Activated naive CD8-positive, alpha-beta T cell treated with anti-CD3 and anti-CD28 coated beads, Interleukin-2, amount 50 U/mL, for 16 hours (primary cell): ENCODE results near the gene PRXL2C.
"Not testable (repeated sequence)": the region's sequence is repeated elsewhere in the genome, so short reads cannot be mapped to it uniquely, and the experiment has no call there.

ENCODE experiments used
- DNase-seq: peaks from one replicate; pipeline ENCODE4 v3.0.0-alpha.2; 2020; ENCODE audit warnings: low read depth, low spot score

PRXL2C gene, protein sequence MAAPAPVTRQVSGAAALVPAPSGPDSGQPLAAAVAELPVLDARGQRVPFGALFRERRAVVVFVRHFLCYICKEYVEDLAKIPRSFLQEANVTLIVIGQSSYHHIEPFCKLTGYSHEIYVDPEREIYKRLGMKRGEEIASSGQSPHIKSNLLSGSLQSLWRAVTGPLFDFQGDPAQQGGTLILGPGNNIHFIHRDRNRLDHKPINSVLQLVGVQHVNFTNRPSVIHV

DNA sequence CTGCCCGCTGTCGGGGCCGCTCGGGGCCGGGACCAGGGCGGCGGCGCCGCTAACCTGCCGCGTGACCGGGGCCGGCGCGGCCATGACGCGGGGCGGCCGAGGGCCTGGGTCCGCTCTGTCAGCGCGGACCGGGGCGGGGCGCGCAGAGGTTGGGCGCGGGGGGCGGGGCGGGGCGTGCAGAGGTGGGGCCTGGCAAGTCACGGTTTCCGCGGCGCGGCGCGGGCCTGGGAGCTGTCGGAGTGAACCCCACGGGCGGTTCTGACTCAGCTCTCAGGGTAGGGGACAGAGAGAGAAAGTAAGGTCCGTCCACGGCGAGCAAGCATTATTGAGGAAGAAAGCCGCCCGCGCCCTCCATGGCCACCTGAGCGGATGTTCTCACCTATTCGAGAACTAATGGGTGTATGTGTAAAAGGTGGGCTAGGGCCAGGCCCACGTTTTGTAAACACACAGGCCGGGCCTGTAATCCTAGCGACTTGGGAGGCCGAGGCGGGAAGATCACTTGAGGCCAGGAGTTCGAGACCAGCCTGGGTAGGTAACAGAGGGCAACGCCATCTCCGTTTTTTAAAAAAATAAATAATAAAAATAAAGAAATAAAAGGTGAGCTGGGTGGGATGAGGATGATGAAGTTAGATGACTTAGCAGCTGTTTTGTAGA is at the start of gene PRXL2C:
Gene PRXL2C, minus strand, starts transcription at position 120 of the 654 bp plus-strand sequence. Its CDS starts 36 bp downstream, at position 84.
- peak; percentile 39 for DNase-seq

DNA sequence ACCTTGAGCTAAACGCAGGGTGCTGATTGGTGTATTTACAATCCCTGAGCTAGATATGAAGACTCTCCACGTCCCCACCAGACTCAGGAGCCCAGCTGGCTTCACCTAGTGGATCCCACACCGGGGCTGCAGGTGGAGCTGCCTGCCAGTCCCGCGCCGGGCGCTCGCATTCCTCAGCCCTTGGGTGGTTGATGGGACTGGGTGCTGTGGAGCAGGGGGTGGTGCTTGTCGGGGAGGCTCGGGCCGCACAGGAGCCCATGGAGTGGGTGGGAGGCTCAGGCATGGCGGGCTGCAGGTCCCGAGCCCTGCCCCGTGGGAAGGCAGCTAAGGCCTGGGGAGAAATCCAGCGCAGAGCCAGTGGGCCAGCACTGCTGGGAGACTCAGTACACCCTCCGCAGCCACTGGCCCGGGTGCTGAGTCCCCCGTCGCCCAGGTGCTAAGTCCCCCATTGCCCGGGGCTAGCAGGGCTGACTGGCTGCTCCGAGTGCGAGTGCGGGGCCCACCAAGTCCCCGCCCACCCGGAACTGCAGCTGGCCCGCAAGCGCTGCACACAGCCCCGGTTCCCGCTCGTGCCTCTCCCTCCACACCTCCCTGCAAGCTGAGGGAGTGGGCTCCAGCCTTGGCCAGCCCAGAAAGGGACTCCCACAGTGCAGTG is 45.7 kb upstream of the PRXL2C start:
- not testable (repeated sequence) for DNase-seq

DNA sequence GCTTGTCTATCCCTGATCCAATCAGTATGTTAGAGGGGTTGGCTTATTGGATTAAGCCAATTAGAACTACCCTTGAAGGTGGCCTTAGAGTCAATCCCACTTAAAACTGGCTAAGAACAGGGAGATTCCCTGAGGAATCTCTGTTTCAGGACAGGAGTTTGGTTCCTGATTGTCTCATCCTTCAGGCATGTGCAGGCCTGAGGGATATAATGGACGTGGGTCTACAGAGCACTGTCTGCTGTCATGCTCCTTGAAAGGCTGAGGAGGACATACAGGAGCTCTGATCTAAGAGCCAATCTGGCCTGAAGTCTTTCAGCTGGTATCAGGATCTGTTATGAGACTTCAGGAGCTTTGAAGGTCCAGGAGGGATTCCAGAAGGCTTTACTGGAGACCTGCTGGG is 36.2 kb upstream of the PRXL2C start:
- no peak for DNase-seq

DNA sequence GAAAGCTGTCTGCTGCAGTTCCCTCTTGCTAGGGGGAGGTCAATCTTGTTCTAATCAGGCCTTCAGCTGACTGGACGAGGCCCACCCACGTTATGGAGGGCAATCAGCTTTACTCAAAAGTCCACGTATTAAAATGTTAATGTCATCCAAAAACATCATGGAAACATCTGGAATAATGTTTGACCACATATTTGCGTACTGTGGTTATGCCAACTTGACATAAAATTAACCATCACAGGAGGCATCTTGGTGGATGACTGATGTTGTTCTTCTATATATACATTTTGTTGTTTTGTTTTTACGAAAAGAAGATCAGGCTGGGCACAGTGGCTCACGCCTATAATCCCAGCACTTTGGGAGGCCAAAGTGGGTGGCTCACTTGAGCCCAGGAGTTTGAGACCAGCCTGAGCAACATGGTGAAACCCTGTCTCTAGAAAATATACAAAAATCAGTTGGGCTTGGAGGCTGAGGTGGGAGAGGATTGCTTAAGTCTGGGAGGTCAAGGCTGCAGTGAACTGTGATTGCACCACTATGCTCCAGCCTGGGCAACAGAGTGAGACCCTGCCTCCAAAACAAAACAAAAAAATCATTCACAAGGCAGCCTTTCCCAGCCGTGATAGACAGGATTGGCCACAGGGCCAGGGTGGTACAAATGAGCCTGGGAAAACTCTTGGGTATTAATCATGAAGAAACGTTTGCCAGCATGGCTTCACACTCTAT is 33.8 kb upstream of the PRXL2C start:
- no peak for DNase-seq

DNA sequence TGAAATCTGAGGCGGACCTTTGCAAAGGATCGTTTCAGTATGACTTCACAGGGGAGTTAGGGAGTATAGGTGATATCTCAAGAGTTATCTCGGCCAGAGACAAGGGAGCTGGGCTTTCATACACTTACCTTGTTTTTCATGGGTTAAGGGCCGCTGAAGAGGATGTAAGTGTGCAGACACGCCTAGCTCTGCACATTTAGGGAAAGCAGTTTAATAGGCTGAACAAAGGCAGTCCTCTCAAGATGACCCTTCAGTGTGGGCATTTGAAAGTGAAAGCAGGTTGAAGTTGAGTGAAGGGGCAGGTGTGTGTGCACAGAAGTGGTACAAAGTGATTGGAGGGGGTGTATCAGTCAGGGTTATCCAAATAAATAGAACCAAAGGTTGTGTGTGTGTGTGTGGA is 33.1 kb upstream of the PRXL2C start:
- no peak for DNase-seq

DNA sequence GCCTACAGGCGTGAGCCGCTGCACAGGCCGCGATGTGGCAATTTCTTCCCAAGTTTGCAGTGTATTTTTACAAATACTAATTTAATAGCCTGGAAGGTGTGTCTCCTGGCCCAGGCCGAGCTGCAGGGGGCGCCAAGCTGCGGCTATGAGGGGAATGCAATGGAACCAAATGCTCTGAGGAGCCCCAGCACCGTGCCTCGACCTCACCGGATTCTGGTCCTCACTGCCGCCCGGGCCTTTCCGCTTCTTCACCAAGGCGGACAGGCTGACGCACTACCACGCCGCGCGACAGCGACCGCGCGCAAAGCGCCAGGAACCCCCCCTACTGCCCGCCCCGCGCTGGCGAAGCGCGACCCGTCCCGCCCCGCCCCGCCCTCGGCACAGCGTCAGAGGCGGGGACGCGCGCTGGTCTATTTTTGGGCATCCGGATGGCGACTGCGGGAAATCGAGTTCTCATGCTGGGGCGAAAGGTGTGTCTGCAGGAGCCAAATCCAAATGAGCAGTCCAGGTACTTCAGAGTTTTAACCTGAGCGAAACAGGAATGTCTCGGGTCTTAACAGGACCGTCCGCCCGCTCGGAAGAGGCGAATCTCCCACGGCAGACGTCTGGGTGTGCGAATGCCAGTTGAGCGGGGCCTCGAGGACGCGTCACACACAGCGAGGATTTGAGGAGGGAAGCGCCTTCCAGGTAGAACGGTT is 31.7 kb upstream of the PRXL2C start:
- DNase-seq: peak; percentile 59

DNA sequence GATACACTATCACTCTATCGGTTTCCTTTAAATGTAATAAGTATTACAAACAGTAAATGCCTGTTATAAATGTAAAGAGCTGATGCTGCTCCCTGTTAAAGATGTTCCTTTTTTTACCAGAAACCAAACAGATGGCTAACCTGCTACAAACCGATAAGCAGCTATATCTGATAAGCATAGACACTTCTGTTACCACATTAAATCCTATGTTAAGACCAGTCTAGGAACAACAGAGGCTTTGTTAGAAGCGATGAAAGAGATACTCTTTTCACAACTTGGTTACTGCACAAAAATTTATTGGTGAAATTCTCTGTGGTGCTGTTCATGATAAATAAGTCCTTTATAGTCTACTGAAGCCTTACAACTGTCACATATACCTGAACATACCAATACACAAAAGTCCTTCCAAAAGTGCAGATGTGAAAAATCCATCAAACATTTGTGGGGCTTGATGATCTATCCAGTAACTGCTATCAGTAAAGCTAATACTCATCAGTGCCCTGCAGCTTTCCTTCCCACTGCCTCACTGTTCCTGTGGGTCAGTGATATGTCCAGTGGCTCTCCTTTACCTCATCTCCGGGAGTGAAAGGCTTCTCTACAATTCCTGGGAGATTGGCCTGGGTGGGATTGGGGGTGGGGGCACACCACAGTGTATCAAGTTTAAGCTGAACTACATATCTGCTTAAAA is 25.8 kb upstream of the PRXL2C start:
- DNase-seq: no peak

DNA sequence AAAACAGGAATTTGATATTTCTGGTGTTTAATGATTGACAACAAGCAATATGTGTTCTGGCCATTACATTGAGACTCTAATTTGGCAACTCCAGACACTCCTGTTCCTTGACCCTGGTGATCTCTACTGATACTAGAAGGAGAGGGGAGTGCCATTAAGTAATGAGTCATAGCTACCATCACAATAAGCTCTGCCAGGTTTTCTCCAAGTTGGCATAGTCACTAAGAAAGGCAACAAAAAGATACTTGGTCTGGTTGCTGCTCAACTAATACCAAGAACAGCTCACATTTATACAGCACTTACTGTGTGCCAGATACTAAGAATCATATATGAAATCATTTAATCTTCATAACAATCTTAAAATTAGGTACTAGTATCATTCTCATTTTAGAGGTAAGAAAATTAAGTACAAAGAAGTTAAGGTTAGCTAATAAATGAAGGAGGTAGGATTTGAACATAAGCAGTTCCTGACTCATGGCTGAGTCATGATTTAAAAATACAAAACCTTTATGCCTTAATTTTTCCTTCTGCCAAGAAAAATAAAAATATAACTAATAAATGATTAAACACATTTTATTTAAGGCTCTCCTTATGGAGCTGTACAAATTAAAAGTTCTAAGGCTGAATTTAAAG is 19.9 kb upstream of the PRXL2C start:
- no peak for DNase-seq

DNA sequence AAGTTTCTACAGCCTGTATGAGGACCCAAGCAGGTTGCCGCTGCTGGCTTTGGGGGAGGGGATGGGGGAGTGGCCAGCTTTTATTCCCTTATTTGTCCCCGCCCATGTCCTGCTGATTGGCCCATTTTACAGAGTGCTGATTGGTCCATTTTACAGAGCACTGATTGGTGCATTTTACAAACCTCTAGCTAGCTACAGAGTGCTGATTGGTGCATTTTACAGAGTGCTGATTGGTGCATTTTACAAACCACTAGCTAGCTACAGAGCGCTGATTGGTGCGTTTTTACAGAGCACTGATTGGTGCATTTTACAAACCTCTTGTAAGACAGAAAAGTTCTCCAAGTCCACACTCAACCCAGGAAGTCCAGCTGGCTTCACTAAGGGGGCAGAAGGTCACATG is 18.7 kb upstream of the PRXL2C start:
- DNase-seq: not testable (repeated sequence)

DNA sequence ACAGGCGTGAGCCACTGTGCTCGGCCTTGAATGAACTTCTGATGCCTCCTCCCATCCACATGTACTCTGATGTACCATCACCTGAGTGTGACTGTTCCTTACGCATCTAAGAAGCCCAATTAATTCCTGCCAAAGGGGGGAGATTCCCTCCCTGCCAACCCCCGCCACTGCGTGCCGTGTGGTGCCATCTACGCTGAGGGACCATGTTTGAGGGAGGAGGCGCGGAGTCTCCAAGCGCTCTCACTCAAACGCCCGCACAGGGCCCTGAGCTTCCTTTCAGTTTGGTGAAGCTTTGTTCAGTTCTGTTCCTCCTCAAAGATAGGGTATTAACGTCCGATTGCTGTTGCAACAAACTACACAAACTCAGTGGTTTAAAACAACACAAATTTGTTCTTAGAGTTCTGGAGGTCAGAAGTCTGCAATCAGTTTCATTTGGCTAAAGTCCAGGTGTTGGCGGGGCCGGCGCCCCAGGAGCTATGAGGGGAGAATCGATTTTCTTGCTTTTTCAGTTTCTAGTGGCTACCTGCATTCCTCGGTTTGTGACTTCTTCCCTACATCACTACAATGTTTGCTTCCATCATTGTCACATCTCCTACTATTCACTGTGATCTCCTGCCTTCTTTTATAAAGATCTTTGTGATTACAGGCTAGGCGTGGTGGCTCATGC is 13.9 kb upstream of the PRXL2C start:
- DNase-seq: no peak

DNA sequence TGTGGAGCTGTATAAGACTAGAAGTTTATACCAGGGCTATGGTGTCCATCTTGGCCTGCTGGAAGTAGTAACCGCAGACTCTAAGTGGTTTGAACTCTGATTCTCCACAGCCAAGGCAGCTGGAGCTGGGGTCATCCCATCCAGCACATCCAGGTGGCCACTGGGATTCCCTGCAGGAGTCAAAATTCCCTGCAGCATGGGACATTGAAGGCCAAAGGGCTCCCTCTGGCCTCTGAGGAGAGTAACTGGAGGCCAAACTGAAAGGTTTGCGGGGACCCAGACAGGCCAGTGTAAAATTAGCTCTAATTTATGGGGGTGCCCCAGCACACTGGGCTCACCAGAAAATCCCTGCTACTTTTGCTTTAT is 12.2 kb upstream of the PRXL2C start:
- no peak for DNase-seq

DNA sequence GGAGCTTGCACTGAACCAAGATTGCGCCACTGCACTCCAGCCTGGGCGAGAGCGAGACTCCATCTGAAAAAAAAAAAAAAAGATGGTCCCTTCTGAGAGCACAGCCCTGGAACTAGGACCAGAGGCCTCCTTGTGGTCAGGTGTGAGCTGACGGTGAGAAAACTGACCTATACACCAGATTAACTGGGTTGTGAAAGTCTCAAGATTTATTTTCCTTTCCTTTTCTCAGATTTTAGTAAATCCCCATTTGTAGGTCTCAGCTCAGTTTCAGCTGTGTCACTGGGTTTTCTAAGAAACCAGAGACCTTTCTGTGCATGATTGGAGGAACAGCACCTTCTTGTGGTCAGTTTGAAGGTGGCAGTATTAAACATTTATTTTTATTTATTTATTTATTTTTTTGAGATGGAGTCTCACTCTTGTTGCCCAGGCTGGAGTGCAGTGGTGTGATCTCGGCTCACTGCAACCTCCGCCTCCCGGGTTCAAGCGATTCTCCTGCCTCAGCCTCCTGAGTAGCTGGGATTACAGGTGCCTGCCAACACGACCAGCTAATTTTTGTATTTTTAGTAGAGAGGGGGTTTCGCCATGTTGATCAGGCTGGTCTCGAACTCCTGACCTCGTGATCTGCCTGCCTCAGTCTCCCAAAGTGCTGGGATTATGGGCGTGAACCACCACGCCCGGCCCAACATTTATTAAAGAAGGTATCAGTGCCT is 11.7 kb upstream of the PRXL2C start:
- DNase-seq: not testable (repeated sequence)

DNA sequence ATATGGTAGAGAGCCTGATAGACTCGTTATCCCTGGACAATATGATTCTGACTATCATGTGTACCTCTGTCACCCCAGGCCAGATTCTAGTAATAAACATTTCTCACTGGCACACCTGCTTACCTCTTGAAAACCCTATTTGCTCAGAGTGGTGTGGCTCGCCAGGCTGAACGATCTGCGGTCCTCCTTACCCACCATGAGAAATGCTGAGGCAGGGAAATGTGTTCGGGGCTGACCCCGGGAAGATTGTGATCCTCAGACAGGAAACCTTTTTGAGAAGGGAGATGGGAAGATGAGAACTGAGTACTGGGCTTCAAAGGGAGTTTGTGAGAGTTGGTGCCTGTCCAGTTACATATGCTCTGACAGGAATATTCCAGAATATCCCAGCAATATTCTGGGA is 10.7 kb upstream of the PRXL2C start:
- no peak for DNase-seq

DNA sequence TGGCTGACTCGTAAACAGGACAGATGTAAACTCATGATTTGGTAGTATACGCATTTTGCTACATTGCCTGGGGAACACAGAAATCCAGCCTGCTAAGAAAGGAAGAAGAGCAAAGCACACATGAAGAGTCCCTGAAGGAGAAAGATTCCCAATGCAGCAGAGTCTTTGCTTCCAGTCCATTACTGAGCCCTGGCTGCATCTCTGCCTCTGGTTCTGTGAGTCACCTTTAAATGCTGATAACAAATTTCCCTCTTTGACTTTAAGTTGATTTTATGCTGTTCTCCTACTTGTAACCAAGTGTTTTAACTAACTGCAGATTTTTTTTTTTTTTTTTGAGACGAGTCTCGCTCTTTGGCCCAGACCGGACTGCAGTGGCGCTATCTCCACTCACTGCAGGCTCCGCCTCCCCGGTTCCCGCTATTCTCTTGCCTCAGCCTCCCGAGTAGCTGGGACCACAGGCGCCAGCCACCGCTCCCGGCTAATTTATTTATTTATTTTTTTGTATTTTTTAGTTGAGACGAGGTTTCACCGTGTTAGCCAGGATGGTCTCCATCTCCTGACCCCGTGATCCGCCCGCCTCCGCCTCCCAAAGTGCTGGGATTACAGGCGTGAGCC is 8.5 kb upstream of the PRXL2C start:
- no peak for DNase-seq

DNA sequence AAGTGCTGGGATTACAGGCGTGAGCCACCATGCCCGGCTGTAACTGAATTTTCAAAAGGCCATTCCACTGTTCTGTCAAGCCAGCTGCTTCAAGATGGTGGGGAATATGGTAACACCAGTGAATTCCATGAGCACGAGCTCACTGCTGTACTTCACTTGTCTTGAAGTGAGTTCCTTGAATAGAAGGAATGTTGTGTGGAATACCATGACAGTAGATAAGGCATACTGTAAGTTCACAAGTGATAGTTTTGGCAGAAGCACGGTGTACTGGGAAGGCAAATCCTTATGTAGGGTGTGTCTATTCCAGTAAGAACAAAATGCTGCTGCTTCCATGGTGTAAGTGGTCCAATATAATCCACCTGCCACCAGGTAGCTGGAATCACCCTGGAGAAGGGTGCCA is 6.6 kb upstream of the PRXL2C start:
- no peak for DNase-seq

DNA sequence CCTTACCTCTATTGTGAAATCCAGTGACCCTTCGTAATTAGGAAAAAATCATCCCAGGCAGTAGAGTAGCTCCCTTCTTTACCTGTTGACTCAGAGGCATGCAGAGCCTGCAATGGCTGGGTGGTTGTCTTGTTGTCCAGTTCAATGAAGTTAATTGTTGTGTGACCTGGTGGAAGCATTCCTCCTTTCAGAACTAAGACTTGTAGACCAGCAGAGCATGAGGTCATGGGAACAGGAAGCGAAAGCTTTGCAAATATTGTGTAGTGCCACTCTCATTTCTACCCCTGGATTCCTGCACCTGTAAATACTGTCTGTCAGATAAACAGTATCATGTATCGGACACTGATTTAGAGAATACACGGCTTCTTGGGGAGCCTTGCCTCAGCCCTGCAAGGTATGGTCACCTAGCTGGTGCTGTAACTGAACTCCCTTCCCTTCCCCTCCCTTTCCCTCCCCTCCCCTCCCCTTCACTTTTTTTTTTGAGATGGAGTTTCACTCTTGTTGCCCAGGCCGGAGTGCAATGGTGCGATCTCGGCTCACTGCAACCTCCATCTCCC is 5.7 kb upstream of the PRXL2C start:
- DNase-seq: no peak

DNA sequence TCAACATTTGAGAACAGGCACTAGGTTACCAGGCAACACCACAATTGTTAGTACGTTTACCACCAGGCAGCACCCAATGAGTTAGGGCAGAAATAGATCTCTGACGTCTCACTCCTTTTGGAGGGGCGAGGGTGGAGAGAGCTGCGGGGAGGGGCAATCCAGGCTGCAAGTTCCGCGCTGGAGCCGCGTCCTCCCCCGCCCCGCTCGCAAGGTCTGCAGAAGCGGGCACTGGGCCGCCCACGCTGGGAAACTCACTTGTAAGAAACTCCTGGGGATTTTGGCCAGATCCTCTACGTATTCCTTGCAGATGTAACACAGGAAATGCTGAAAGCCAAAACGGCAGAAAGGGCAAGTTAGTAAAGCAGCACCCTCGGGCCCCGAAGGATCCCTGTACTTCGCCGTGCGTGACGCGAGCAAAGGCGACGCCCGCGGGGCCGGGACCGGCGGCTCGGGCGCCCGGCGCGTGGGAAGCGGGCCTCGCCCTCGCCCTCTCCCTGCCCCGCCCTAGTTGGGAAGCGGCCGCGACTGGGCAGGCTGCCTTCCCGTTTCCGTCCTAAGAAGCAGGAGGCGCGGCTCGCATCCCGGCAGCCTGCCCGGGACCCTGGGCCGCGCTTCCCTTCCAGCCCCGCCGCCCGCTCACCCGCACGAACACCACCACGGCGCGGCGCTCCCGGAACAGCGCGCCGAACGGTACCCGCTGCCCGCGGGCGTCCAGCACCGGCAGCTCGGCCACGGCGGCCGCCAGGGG is 493 bp downstream of the PRXL2C start:
- DNase-seq: peak; percentile 8

DNA sequence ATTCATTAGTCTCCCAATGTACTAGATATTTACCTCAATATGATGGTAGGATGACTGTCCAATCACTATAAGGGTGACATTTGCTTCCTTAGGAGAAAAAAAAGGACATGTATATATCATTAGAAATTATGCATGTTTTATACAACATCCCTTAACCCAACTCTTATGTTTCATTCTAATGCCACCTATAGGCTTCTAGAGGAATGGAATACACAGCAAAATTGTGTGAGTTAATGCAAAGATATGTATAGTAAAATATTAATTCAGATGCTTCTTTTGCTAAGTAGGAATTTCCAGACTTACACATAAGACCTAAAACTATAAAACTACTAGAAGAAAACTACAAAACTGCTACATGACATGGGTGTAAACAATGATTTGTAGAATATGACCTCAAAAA is 3.5 kb downstream of the PRXL2C start:
- no peak for DNase-seq
